ENCODE data around the gene C1D. TPM values are rescaled to one million over a fixed set of nuclear protein-coding genes. Genes with fewer than 3 reads are reported as not detected.
A peak's percentile ranks its signal among the peaks of the same experiment; 100 is the strongest.

C1D gene
- total RNA-seq (2014; rRNA removed; shearing (Covaris generic); ENCODE audit: low replicate concordance) = 41.3 and 56.0 TPM in 2 replicates

GRCh38 chr2:68062680-68063387 is at the start of gene C1D:
C1D (minus strand) TSS chr2:68063004; CDS start chr2:68047310, 15,694 bp downstream.
- in situ Hi-C loops (cut with HindIII; ENCODE audit: low pct_unique_long_range_greater_than_20kb, low sequenced_read_pairs) = no loop called here
- DNase-seq (ENCODE audit: low read depth) = peak; percentile 89

GRCh38 chr2:68110102-68110501 is 47.3 kb upstream of the C1D start:
- in situ Hi-C loops (cut with HindIII; ENCODE audit: low pct_unique_long_range_greater_than_20kb, low sequenced_read_pairs) = no loop called here
- DNase-seq (ENCODE audit: low read depth) = peak; percentile 19

GRCh38 chr2:68108120-68108519 is 45.3 kb upstream of the C1D start:
- DNase-seq (ENCODE audit: low read depth) = no peak
- in situ Hi-C loops (cut with HindIII; ENCODE audit: low pct_unique_long_range_greater_than_20kb, low sequenced_read_pairs) = no loop called here

- in situ Hi-C loops (cut with HindIII; ENCODE audit: low pct_unique_long_range_greater_than_20kb, low sequenced_read_pairs) = no loop called here
- no peak for DNase-seq (ENCODE audit: low read depth)
Measured at GRCh38 chr2:68107475-68107874, 44.7 kb upstream of the C1D start.

- no peak for DNase-seq (ENCODE audit: low read depth)
- in situ Hi-C loops (cut with HindIII; ENCODE audit: low pct_unique_long_range_greater_than_20kb, low sequenced_read_pairs) = no loop called here
Measured at GRCh38 chr2:68104111-68104835, 41.5 kb upstream of the C1D start.

GRCh38 chr2:68103709-68104055 is 40.9 kb upstream of the C1D start:
- in situ Hi-C loops (cut with HindIII; ENCODE audit: low pct_unique_long_range_greater_than_20kb, low sequenced_read_pairs) = no loop called here
- DNase-seq (ENCODE audit: low read depth) = no peak

GRCh38 chr2:68103030-68103708 is 40.4 kb upstream of the C1D start:
- in situ Hi-C loops (cut with HindIII; ENCODE audit: low pct_unique_long_range_greater_than_20kb, low sequenced_read_pairs) = no loop called here
- DNase-seq (ENCODE audit: low read depth) = no peak

- in situ Hi-C loops (cut with HindIII; ENCODE audit: low pct_unique_long_range_greater_than_20kb, low sequenced_read_pairs) = no loop called here
- DNase-seq (ENCODE audit: low read depth) = no peak
Measured at GRCh38 chr2:68100189-68100588, 37.4 kb upstream of the C1D start.

GRCh38 chr2:68099260-68099659 is 36.5 kb upstream of the C1D start:
- in situ Hi-C loops (cut with HindIII; ENCODE audit: low pct_unique_long_range_greater_than_20kb, low sequenced_read_pairs) = no loop called here
- no peak for DNase-seq (ENCODE audit: low read depth)

GRCh38 chr2:68098291-68098797 is 35.5 kb upstream of the C1D start:
- DNase-seq (ENCODE audit: low read depth) = no peak
- in situ Hi-C loops (cut with HindIII; ENCODE audit: low pct_unique_long_range_greater_than_20kb, low sequenced_read_pairs) = no loop called here

- in situ Hi-C loops (cut with HindIII; ENCODE audit: low pct_unique_long_range_greater_than_20kb, low sequenced_read_pairs) = no loop called here
- DNase-seq (ENCODE audit: low read depth) = no peak
Measured at GRCh38 chr2:68094111-68094510, 31.3 kb upstream of the C1D start.

GRCh38 chr2:68093634-68094033 is 30.8 kb upstream of the C1D start:
- no peak for DNase-seq (ENCODE audit: low read depth)
- in situ Hi-C loops (cut with HindIII; ENCODE audit: low pct_unique_long_range_greater_than_20kb, low sequenced_read_pairs) = no loop called here

GRCh38 chr2:68091439-68092034 is 28.7 kb upstream of the C1D start:
- no peak for DNase-seq (ENCODE audit: low read depth)
- in situ Hi-C loops (cut with HindIII; ENCODE audit: low pct_unique_long_range_greater_than_20kb, low sequenced_read_pairs) = no loop called here

GRCh38 chr2:68089961-68090360 is 27.2 kb upstream of the C1D start:
- in situ Hi-C loops (cut with HindIII; ENCODE audit: low pct_unique_long_range_greater_than_20kb, low sequenced_read_pairs) = no loop called here
- DNase-seq (ENCODE audit: low read depth) = no peak

GRCh38 chr2:68088940-68089339 is 26.1 kb upstream of the C1D start:
- in situ Hi-C loops (cut with HindIII; ENCODE audit: low pct_unique_long_range_greater_than_20kb, low sequenced_read_pairs) = no loop called here
- DNase-seq (ENCODE audit: low read depth) = no peak

GRCh38 chr2:68086166-68086565 is 23.4 kb upstream of the C1D start:
- in situ Hi-C loops (cut with HindIII; ENCODE audit: low pct_unique_long_range_greater_than_20kb, low sequenced_read_pairs) = no loop called here
- DNase-seq (ENCODE audit: low read depth) = no peak

GRCh38 chr2:68083346-68083745 is 20.5 kb upstream of the C1D start:
- DNase-seq (ENCODE audit: low read depth) = no peak
- in situ Hi-C loops (cut with HindIII; ENCODE audit: low pct_unique_long_range_greater_than_20kb, low sequenced_read_pairs) = no loop called here

- no peak for DNase-seq (ENCODE audit: low read depth)
- in situ Hi-C loops (cut with HindIII; ENCODE audit: low pct_unique_long_range_greater_than_20kb, low sequenced_read_pairs) = no loop called here
Measured at GRCh38 chr2:68074050-68074449, 11.2 kb upstream of the C1D start.
